ENCODE data around the gene DENND1A. TPM values are rescaled to one million over a fixed set of nuclear protein-coding genes. Genes with fewer than 3 reads are reported as not detected.

The DENND1A gene
- total RNA-seq, 2 donors from 2014 or later, result 18.9 to 26.8 TPM

DNA sequence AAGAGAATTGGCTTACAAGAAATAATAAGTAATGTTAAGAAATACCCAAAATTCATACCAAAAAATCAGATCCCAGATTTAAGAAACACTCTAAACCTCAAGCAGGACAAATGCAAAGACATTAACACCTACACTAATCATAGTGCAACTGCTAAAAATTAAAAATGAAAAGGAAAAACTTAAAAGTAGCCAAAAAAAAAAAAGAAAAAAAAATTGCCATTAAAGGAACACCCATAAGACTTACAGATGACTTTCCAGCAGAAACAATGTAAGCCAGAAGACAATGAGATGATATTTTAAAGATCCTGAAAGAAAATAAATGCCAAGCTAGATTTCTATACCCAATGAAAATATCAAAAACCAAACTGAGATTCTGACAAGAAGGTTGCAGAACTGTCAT is 101.5 kb downstream of the DENND1A start:
- TF ChIP-seq POLR2AphosphoS5 (IDR thresholded peaks at IDR 0.05) (no peak), POLR2A (IDR thresholded peaks at IDR 0.05) (no peak)
- TF ChIP-seq, protein P1, sequence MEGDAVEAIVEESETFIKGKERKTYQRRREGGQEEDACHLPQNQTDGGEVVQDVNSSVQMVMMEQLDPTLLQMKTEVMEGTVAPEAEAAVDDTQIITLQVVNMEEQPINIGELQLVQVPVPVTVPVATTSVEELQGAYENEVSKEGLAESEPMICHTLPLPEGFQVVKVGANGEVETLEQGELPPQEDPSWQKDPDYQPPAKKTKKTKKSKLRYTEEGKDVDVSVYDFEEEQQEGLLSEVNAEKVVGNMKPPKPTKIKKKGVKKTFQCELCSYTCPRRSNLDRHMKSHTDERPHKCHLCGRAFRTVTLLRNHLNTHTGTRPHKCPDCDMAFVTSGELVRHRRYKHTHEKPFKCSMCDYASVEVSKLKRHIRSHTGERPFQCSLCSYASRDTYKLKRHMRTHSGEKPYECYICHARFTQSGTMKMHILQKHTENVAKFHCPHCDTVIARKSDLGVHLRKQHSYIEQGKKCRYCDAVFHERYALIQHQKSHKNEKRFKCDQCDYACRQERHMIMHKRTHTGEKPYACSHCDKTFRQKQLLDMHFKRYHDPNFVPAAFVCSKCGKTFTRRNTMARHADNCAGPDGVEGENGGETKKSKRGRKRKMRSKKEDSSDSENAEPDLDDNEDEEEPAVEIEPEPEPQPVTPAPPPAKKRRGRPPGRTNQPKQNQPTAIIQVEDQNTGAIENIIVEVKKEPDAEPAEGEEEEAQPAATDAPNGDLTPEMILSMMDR (IDR thresholded peaks at IDR 0.05), result no peak
- Histone ChIP-seq H3K27me3 (replicated peaks; ENCODE audit: insufficient read depth) (no peaks in the 10 kb centered on the region), H3K9me3 (no peaks in the 10 kb centered on the region), H3K27ac (no peak overlapping the region), H3K4me3 (no peak overlapping the region), H3K4me1 (replicated peaks) (no peaks in the 10 kb centered on the region), H3K36me3 (no peaks in the 10 kb centered on the region)
- no peak for DNase-seq (ENCODE audit: low spot score)
- intact Hi-C loops (cut with DNase I), result no loop called here

DNA sequence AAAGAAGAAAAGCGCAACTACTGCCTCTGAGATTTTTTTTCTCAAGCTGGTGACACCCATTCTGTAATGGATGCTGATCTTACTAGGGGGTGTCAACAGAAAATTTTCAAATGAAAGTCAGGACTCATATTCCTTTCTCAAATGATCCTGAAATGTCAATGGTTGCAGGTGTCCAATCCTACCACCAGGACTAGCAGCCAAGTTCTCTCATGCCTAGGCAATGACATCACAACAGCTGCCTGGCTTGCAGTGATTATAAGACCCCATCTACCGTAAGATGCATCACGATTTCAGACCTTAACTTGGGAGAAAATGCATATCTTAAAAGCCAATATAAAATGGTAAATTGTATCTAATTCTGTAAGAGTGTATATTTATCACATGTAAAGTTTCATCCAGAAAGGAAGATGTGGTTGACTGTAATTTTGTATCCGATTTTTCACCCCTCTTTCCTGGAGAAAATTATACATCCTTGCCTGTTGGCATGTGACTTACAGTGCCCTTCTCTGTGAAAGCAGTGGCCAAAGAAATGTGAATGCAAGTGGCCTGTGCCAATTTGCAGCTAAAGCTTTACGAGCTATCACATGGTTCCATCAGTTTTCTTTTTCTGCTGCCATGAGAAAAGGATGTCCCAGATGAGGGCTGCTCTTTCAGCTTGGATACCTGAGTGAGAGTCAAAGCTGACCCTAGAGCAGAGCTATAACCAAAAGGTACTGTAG is 104.4 kb downstream of the DENND1A start:
- H3K27me3 ChIP-seq (replicated peaks; ENCODE audit: insufficient read depth), result no peaks in the 10 kb centered on the region
- H3K4me3 ChIP-seq, result no peak overlapping the region
- intact Hi-C loops (cut with DNase I), result no loop called here
- H3K36me3 ChIP-seq, result no peaks in the 10 kb centered on the region
- TF ChIP-seq POLR2A (IDR thresholded peaks at IDR 0.05) (no peak), POLR2AphosphoS5 (IDR thresholded peaks at IDR 0.05) (no peak)
- TF ChIP-seq, protein P1 (IDR thresholded peaks at IDR 0.05), result no peak
- 88% methylated on average over 5 of the region's 5 CpGs for WGBS
- no peaks in the 10 kb centered on the region for H3K4me1 ChIP-seq (replicated peaks)
- no peak for DNase-seq (ENCODE audit: low spot score)
- no peaks in the 10 kb centered on the region for H3K9me3 ChIP-seq
- no peak overlapping the region for H3K27ac ChIP-seq

DNA sequence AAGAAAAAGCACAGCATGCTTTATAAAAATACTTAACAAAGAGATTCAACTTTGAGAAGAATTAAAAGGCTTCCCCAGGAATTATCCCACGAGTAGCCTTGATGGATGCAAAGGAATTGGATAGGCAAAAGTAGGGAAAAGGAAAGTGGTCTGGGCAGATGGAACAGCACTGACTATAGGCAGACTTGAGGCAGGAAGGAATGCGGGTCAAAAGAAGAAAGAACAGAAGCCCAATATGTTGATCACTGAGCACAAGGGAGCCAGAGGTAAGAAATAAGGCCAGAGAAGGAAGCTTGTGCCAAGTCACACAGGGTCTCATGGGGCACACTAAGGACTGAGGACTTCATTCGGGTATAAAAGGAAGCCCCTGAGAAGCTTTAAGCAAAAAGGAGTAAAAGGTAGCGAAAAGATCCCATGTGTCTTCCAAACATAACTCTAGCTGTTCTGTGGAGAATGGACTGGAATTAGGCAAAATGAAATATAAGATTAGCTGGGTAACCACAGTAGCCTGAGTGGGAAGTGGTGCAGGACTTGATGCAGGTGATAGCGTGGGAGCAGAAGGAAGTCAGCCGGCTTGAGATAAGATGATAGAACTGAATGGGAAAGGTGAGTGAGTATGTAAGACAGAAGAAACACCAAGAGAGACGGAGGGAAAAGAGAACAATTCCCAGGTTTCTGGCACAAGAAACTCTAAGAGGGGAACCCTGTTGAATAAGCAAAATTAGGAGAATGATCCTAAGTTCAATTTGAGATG is 106.6 kb downstream of the DENND1A start:
- WGBS, result 89% methylated on average over 7 of the region's 7 CpGs
- no peak overlapping the region for H3K27ac ChIP-seq
- TF ChIP-seq POLR2A (IDR thresholded peaks at IDR 0.05) (no peak), POLR2AphosphoS5 (IDR thresholded peaks at IDR 0.05) (no peak)
- TF ChIP-seq, protein P1 (IDR thresholded peaks at IDR 0.05), result no peak
- DNase-seq (ENCODE audit: low spot score), result no peak
- no peaks in the 10 kb centered on the region for H3K36me3 ChIP-seq
- no peaks in the 10 kb centered on the region for H3K9me3 ChIP-seq
- no peak overlapping the region for H3K4me3 ChIP-seq
- no peaks in the 10 kb centered on the region for H3K27me3 ChIP-seq (replicated peaks; ENCODE audit: insufficient read depth)
- intact Hi-C loops (cut with DNase I), result no loop called here
- no peaks in the 10 kb centered on the region for H3K4me1 ChIP-seq (replicated peaks)

DNA sequence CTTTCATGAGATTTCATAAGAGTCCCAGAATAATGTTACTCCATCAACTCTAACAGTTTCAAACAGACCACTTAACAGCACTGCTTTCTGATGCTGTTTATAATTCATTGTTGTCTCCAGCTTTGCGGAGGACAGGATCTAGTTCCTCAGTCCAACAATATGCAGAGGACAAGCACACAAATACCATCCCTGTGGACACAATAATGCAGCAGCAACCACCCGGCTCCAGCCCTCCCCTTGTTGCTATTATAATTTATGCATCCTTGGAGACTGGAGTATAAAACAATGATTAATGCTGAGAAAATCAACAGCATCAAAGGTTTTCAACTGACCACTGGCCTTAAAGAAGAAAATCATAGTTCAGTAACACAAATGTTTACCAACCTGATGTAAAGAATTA is 108.3 kb downstream of the DENND1A start:
- Histone ChIP-seq H3K36me3 (no peaks in the 10 kb centered on the region), H3K4me1 (replicated peaks) (no peaks in the 10 kb centered on the region), H3K9me3 (no peaks in the 10 kb centered on the region), H3K27ac (no peak overlapping the region), H3K27me3 (replicated peaks; ENCODE audit: insufficient read depth) (no peaks in the 10 kb centered on the region), H3K4me3 (no peak overlapping the region)
- intact Hi-C loops (cut with DNase I), result no loop called here
- no peak for TF ChIP-seq POLR2A (IDR thresholded peaks at IDR 0.05)
- TF ChIP-seq POLR2AphosphoS5 (IDR thresholded peaks at IDR 0.05), result no peak
- TF ChIP-seq, protein P1 (IDR thresholded peaks at IDR 0.05), result no peak
- 72% methylated on average over 2 of the region's 2 CpGs for WGBS
- no peak for DNase-seq (ENCODE audit: low spot score)
